Keratinocyte (primary cell): Measurements from ENCODE around the gene ARHGAP35. TPM values are rescaled to one million over a fixed set of nuclear protein-coding genes. Genes with fewer than 3 reads are reported as not detected.

Experiments
- DNase-seq: peaks from one replicate; pipeline ENCODE4 v3.0.0-alpha.2; 2011; ENCODE audit warnings: low read depth, missing footprints, low spot score
- FAIRE-seq: peaks from 2 replicates; lab custom pipeline; 2011; peaks lifted over from hg19 to GRCh38; lab: Jason Lieb, UNC
- H2AFZ ChIP-seq: 2 replicates; pipeline ENCODE4 v1.6.0; 2012; ENCODE audit warnings: low read length, control low read depth, inconsistent platforms; ENCODE audit not compliant: control insufficient read depth
- H3K27ac ChIP-seq: 2 replicates; pipeline ENCODE4 v1.5.1; 2011; ENCODE audit warnings: low read length; ENCODE audit not compliant: control insufficient read depth, insufficient read depth
- H3K27me3 ChIP-seq: 3 replicates; pipeline ENCODE4 v1.6.0; 2011; ENCODE audit warnings: low read length; ENCODE audit not compliant: control insufficient read depth, insufficient read depth; ENCODE audit errors: extremely low read depth
- H3K36me3 ChIP-seq, 2 experiments: 2 replicates in 1 of 2; 3 replicates in 1 of 2; pipeline ENCODE4 v1.5.1; 2011; ENCODE audit warnings: low read length in 2 of 2, mild to moderate bottlenecking in 1 of 2; ENCODE audit not compliant: control insufficient read depth in 2 of 2, insufficient read depth in 2 of 2; ENCODE audit errors: extremely low read depth in 1 of 2
- H3K4me1 ChIP-seq: 3 replicates; pipeline ENCODE4 v1.5.1; 2011; ENCODE audit warnings: low read length; ENCODE audit not compliant: control insufficient read depth, insufficient read depth; ENCODE audit errors: extremely low read depth
- H3K4me2 ChIP-seq: 3 replicates; pipeline ENCODE4 v1.6.0; 2011; ENCODE audit warnings: low read depth, low read length; ENCODE audit not compliant: control insufficient read depth, insufficient read depth; ENCODE audit errors: extremely low read depth
- H3K4me3 ChIP-seq, 3 experiments: fragments of 200-600 bp in 1 of 3; sonication (generic) in 1 of 3; 2 replicates in 2 of 3; 3 replicates in 1 of 3; pipeline ENCODE4 v1.5.1; 2011 to 2016; ENCODE audit warnings: low read length in 3 of 3, mild to moderate bottlenecking in 3 of 3, control low read depth in 2 of 3, inconsistent platforms in 1 of 3, low read depth in 1 of 3, mixed read lengths in 1 of 3, mixed run types in 1 of 3, moderate library complexity in 1 of 3; ENCODE audit not compliant: control insufficient read depth in 2 of 3, insufficient read depth in 2 of 3; ENCODE audit errors: extremely low read depth in 1 of 3
- H3K79me2 ChIP-seq: 2 replicates; pipeline ENCODE4 v1.6.0; 2012; ENCODE audit warnings: low read length; ENCODE audit not compliant: control insufficient read depth, insufficient read depth
- H3K9ac ChIP-seq: 3 replicates; pipeline ENCODE4 v1.6.0; 2011; ENCODE audit warnings: low read length; ENCODE audit not compliant: control insufficient read depth, insufficient read depth; ENCODE audit errors: extremely low read depth
- H3K9me1 ChIP-seq: 3 replicates; pipeline ENCODE4 v1.6.0; 2011; ENCODE audit warnings: low read length; ENCODE audit not compliant: control insufficient read depth, insufficient read depth; ENCODE audit errors: extremely low read depth
- H3K9me3 ChIP-seq: 2 replicates; pipeline ENCODE4 v1.5.1; 2012; ENCODE audit warnings: low read depth, low read length; ENCODE audit not compliant: control insufficient read depth
- H4K20me1 ChIP-seq: 3 replicates; pipeline ENCODE4 v1.6.0; 2011; ENCODE audit warnings: low read length; ENCODE audit not compliant: control insufficient read depth, insufficient read depth; ENCODE audit errors: extremely low read depth
- EZH2 ChIP-seq: IDR thresholded peaks from one replicate; pipeline ENCODE4 v1.6.1; 2012; ENCODE audit warnings: inconsistent platforms, mild to moderate bottlenecking, low read length, moderate library complexity
- dilution Hi-C: fragments of 300-500 bp; cut with MboI; formaldehyde crosslinking; loops from one replicate; pipeline ENCODE4 v1.7.0; 2020; ENCODE audit warnings: low sequenced_read_pairs; ENCODE audit not compliant: extremely low pct_ligation_motif_present
- polyA plus RNA-seq, 5 experiments: library from polyadenylated mRNA; depleted of rRNA in 3 of 5; stranded (reverse) in 3 of 5; stranded (forward) in 1 of 5; unstranded in 1 of 5; fragments of >200 nt; gene quantifications; 1 replicate in 1 of 5; 2 replicates in 3 of 5; 3 replicates in 1 of 5; pipeline versions ENCODE4 v1.2.1 to v1.2.3, GENCODE V29; 2011 to 2012; ENCODE audit warnings: missing spikeins in 2 of 5, low read depth in 1 of 5, low replicate concordance in 1 of 5
- TF ChIP-seq, protein P1 (sequence below), 3 experiments: IDR thresholded peaks in 1 of 3; conservative IDR thresholded peaks in 1 of 3; optimal IDR thresholded peaks in 1 of 3; 2 replicates in 2 of 3; 3 replicates in 1 of 3; pipeline versions ENCODE3 to v1.5.1; 2011; ENCODE audit warnings: low read length in 3 of 3, mild to moderate bottlenecking in 3 of 3, moderate library complexity in 2 of 3, control low read depth in 1 of 3, inconsistent platforms in 1 of 3; ENCODE audit not compliant: insufficient read depth in 2 of 3; ENCODE audit errors: extremely low read depth in 1 of 3

Gene ARHGAP35
- polyA plus RNA-seq, 1 donor (not counting 4 experiments of a cell fraction or from before 2014, with no cell fraction given): 19.5 TPM

DNA sequence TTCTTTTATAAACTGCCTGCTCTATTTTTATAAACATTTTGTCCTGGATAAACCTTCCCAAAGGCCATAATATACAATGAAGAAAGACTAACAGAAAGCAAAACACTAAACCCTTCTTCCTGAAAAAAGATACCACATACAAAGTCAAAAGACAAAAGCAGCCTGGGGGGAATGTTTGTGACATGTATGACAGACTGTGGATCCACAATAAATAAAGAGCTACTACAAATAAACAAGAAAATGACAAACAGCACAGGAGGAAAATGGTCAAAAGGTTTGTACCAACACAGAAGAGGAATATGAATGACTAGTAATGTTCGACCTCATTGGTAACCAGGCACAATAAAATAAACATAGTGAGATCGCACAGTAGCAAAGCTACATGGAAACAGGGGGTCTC, 29.9 kb upstream of the ARHGAP35 start:
- H3K27me3 ChIP-seq: no peaks in the 10 kb centered on the region
- H4K20me1 ChIP-seq: no peaks in the 10 kb centered on the region
- no peak overlapping the region for H2AFZ ChIP-seq
- peaks cover 1 to 2% of the 10 kb centered on the region in 2 experiments for H3K36me3 ChIP-seq
- H3K4me3 ChIP-seq: no peak overlapping the region
- DNase-seq: no peak
- no peaks in the 10 kb centered on the region for H3K9me3 ChIP-seq
- H3K4me1 ChIP-seq: peaks cover 7% of the 10 kb centered on the region
- no peaks in the 10 kb centered on the region for H3K9me1 ChIP-seq
- H3K79me2 ChIP-seq: no peaks in the 10 kb centered on the region
- H3K27ac ChIP-seq: no peak overlapping the region
- no peak for FAIRE-seq
- no peak overlapping the region for H3K4me2 ChIP-seq
- no peak overlapping the region for H3K9ac ChIP-seq
- TF ChIP-seq, protein P1, sequence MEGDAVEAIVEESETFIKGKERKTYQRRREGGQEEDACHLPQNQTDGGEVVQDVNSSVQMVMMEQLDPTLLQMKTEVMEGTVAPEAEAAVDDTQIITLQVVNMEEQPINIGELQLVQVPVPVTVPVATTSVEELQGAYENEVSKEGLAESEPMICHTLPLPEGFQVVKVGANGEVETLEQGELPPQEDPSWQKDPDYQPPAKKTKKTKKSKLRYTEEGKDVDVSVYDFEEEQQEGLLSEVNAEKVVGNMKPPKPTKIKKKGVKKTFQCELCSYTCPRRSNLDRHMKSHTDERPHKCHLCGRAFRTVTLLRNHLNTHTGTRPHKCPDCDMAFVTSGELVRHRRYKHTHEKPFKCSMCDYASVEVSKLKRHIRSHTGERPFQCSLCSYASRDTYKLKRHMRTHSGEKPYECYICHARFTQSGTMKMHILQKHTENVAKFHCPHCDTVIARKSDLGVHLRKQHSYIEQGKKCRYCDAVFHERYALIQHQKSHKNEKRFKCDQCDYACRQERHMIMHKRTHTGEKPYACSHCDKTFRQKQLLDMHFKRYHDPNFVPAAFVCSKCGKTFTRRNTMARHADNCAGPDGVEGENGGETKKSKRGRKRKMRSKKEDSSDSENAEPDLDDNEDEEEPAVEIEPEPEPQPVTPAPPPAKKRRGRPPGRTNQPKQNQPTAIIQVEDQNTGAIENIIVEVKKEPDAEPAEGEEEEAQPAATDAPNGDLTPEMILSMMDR (optimal IDR thresholded peaks at IDR 0.05 in 1 of 3, IDR thresholded peaks at IDR 0.05 in 1 of 3, conservative IDR thresholded peaks at IDR 0.05 in 1 of 3; ENCODE audit: extremely low read depth in 1 of 3, insufficient read depth in 2 of 3, low read length in 3 of 3): no peak
- TF ChIP-seq EZH2: no peak
- dilution Hi-C loops: no loop called here

- dilution Hi-C loops: no loop called here
- peaks cover 10 to 15% of the 10 kb centered on the region in 2 experiments for H3K36me3 ChIP-seq
- no peak overlapping the region for H3K27ac ChIP-seq
- H3K9ac ChIP-seq: no peak overlapping the region
- no peak for TF ChIP-seq EZH2
- TF ChIP-seq, protein P1 (optimal IDR thresholded peaks at IDR 0.05 in 1 of 3, IDR thresholded peaks at IDR 0.05 in 1 of 3, conservative IDR thresholded peaks at IDR 0.05 in 1 of 3; ENCODE audit: extremely low read depth in 1 of 3, insufficient read depth in 2 of 3, low read length in 3 of 3): no peak
- no peaks in the 10 kb centered on the region for H3K27me3 ChIP-seq
- peaks cover under 1% of the 10 kb centered on the region for H3K4me1 ChIP-seq
- no peaks in the 10 kb centered on the region for H3K79me2 ChIP-seq
- DNase-seq (no peak), FAIRE-seq (no peak)
- no peaks in the 10 kb centered on the region for H4K20me1 ChIP-seq
- H3K9me1 ChIP-seq: no peaks in the 10 kb centered on the region
- no peak overlapping the region for H2AFZ ChIP-seq
- H3K4me2 ChIP-seq: no peak overlapping the region
- H3K4me3 ChIP-seq: no peak overlapping the region
- no peaks in the 10 kb centered on the region for H3K9me3 ChIP-seq
Observed at GRCh38 chr19:46834121-46834520, 26.7 kb upstream of the ARHGAP35 start.
